Right renal cortex interstitium (tissue), 3 donors: ENCODE results near the gene UCHL5. TPM values are rescaled to one million over a fixed set of nuclear protein-coding genes. Genes with fewer than 3 reads are reported as not detected.

Experiments used
- DNase-seq, 3 donors: peaks; one replicate each; pipeline ENCODE4 v3.0.0-alpha.2; 2013; ENCODE audit warnings: low read depth in 3 of 3, low spot score in 2 of 3
- polyA plus RNA-seq, 3 donors: library from polyadenylated mRNA; unstranded; fragments of 120-200 nt; gene quantifications; one replicate each; pipeline ENCODE4 v1.2.1, GENCODE V29; 2013; ENCODE audit not compliant: insufficient read length in 3 of 3

UCHL5 gene, protein sequence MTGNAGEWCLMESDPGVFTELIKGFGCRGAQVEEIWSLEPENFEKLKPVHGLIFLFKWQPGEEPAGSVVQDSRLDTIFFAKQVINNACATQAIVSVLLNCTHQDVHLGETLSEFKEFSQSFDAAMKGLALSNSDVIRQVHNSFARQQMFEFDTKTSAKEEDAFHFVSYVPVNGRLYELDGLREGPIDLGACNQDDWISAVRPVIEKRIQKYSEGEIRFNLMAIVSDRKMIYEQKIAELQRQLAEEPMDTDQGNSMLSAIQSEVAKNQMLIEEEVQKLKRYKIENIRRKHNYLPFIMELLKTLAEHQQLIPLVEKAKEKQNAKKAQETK
- 10 to 100 TPM; 47.0 to 55.9 (median 52.5) TPM for polyA plus RNA-seq

DNA sequence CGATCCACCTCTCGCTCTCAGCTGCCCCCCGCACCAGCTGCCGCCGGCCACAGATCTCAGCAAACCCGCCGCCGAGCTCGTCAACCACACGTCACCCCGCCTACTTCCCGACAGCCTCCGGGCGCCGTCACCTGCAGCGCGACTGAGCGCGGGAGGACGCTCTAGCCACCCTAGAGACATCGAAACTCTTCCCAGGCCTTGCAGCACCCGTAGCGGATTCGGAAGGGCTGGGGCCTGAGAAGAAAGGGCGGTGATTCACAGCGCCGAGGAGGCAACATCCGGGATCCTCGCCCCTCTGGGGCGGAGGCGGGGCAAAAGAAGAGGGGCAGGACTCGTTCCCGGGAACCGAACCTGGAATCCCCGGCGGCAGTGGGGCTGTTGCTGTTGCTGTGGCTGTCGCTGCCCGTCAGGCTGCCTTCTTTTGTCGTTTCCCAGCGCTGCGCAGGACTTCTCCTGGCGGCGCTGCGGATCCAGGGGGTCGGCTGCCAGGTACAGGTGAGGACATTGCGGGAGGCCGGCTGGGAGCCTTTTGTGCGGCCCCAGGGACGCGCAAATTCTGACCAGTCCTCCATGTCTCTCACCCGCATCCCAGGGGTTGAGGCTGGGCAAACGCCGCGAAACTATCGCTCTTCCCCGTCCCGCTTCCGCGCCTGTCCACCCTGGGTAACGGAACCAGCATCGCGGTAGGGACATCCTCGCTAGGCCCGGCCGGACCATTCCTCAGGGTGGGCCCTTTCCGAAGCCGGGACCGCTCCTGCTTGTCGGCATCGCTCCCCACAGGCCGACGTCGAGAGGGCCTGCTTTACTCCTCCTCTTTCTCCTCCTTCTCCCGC, at the start of gene UCHL5, which contains the start of gene RO60:
TSS of gene UCHL5 (minus strand) at position 79 of the 833 bp plus-strand sequence. CDS start 100 bp downstream, outside the sequence.
TSS of gene RO60 (plus strand) at position 331 of the 833 bp plus-strand sequence. CDS start 9,443 bp downstream, outside the sequence.
- DNase-seq = peak; percentile 87 to 95 (median 93)

DNA sequence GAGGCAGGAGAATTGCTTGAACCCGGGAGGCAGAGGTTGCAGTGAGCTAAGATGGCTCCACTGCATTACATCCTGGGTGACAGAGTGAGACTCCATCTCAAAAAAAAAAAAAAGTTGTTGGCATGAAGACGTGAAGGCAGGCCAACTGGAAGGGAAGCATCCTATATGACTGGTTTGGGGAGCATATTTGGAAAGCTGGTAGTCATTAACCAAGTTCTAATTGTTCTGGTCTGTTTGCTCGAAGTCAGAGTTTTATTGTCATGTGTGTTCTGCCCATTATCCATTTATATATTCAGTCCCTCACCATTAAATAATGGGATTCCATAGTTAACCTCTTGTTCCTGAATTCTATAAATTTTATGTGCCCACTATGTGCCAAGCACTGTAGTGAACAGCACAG, 49.3 kb upstream of the UCHL5 start:
- DNase-seq = no peak

DNA sequence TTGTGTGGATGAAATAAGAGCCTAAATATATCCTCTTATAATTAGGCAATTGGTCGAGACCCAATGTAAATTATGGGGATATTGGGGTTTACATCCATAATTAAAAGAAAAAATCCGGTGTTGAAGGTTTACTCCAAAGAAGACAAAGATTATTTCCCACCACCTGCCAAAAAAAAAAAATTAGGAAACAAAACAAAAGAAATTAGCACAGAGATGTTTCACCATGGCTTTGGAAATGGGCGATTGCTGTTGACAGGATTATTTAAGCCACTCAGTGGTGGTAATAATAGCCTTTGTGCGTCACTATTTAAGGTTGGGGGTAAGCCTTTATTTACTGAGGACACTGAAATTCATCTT, 46.6 kb upstream of the UCHL5 start:
- DNase-seq = no peak

DNA sequence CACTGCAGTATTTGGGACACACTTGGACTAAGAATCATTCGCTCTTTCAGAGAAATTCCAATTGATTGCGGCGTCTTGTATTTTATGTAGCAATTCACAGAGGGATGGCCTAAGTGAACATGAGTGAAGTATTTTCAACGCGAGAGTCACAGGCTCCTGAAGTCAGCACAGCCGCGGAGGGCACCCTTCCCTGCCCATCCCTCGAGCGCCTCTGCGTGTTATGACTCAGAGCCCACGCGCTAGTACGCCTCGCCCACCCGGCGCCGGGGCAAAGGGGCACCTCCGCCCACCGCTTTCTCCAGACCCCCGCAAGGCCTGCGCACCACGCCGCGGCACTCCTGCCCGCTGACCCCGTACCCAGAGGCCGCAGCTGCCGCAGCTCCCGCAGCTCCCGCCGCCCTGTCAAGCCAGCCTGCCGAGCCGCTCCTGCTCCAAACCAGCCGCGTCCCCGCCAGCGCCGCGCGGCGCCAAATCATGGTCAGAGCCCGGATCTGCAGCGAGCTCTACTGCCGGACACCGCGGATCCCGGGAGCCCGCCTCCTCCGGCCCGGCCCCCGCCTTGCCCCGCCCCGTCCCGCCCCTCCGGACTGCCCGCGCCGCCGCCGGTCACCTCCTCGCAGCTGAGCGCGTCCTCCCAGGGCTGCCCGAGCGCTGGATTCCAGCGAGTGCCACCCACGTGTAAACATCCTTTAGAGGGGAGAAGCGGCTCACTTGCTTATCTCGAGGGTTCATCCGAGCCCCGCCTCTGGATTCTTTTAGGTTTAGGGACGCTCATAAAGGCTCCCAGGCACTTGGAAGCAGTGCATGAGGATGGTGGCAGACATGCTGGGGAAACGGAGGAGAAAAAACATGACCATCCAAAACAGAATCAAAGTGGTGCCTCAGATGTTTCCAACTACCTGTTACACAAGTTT, 46.0 kb upstream of the UCHL5 start, which contains the start of gene GLRX2:
TSS of gene GLRX2 (minus strand) at position 508 of the 914 bp plus-strand sequence. CDS start at position 476, 32 bp downstream.
- peak in 2 of 3 donors; percentile 63 to 64 for DNase-seq

DNA sequence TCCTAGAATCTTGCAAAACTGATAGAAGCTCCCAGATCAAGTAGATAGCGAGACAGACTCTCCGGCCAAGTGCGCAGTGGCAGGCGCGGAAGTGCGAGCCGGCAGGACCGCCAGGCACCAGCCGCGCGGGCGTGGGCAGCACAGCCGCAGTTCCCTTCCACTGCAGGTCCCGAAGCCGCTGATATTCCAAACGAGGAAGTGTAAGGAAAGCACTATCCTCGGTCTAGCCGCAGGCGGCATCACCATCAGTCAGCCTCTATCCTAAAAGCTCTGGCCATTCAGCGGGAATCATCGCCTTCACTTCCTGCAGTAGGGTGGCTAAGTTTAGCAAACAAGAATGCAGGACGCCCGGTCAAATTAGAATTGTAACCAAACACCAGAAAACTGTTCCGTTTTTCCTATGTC, 45.3 kb upstream of the UCHL5 start:
- peak in 1 of 3 donors; percentile 31 for DNase-seq

DNA sequence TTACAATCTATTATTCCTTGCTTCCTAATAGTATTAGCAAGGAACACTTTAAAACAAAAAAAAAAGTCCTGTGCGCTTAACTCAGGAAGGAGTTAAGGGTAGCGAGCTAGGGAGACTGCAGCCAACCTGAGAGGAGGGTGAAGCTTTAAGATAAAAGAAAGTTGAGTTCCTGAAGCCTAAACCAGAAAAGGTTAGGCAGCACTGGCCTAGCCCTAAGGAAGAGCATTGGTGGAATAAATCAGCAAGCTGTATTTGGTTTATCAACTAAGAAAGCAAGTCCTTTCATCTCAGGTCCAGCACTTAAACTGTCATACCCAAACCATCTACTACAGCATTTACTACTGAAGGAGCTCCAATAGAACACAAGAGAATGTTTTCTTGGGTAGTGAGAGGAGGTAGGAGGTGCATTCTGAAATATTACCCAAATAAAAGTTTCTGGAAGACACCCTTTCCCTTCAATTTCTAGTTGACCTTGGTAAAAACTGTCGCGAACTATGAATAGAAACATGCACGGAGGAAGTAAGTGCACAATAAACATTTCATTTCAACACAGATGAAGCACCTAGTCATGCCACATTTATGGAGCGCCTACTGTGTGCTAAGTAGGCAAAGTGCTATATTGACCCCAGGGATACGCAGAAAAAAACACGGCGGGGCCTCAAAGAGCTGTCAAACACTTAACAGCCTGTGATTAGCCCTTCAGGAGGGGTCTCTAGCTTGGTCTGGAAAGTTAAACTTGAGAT, 44.8 kb upstream of the UCHL5 start:
- DNase-seq = no peak

DNA sequence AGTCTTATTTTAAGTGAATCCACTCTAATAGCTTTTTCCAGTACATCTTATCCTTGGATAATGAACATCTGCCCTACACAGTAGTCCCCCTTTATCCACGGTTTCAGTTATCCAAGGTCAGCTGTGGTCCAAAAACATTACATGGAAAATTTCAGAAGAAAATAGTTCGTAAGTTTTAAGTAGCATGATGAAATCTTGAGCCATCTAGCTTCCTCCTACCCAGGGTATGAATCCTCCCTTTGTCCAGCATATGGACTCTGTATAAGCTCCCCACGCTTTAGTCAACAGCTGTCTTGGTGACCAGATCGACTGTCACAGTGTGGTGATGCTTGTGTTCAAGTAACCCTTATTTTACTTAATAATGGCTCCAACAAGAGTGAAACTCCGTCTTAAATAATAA, 43.5 kb upstream of the UCHL5 start:
- no peak for DNase-seq

DNA sequence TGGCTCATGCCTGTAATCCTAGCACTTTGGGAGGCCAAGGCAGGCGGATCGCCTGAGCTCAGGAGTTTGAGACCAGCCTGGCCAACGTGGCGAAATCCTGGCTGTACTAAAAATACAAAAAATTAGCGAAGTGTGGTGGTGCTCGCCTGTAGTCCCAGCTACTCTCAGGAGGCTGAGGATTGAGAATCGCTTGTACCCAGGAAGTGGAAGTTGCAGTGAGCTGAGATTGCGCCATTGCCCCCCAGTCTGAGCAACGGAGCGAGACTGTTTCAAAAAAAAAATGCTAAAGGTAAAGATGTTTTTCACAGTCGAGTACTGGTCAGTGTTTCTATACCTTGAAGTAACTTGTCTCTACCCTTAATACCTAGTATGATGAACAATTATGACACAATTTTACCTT, 35.0 kb upstream of the UCHL5 start:
- DNase-seq = no peak

DNA sequence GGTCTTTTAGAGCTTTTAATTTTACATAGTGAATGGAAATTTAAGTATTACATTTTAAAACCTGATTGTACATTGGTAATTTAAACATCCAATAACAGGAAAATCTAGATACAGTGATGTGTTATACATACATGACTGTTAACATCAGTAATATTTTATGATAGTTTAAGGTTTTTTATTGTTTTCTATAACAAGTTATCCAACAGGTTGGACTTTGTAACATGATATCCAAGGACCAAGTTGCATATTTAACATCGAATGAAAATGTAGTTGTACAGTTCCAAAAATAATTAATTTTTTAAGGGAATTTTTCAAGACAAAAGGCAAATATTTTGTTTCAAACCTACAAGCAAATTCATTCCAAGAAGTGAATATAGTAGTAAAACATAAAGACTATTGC, 31.7 kb upstream of the UCHL5 start:
- DNase-seq = no peak

DNA sequence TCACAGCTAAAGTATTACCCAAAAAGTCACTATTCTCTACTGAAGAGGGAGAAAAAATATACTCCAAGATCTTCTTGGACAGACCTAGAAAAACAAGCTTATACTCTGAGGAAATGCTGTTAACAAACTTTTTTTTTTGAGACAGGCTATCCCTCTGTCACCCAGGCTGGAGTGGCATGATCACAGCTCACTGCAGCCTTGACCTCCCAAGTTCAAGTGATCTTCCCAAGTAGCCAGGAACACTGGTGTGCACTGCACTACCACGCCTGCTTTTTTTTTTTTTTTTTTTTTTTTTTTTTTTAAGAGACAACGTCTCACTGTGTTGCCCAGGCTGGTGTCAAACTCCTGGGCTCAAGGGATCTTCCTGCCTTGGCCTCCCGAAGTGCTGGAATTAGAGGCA, 28.7 kb upstream of the UCHL5 start:
- no peak for DNase-seq

DNA sequence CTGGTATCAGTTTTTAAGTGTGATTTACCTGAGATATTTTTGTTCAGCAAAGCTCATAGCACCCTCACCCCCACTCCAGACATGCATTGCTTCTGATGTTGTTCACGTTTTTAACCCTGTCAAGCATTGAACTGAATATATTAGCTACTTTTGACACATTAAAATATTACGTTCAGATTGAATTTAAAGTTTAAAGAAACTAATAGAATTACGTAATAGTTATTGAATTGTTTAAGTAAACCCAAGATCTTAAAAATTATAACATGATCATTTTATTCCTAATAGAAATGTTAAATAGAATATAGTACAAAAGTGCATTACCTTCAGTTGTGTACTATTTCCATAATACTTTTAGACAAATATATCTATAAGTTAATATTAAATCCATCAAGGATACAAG, 27.2 kb upstream of the UCHL5 start:
- no peak for DNase-seq

DNA sequence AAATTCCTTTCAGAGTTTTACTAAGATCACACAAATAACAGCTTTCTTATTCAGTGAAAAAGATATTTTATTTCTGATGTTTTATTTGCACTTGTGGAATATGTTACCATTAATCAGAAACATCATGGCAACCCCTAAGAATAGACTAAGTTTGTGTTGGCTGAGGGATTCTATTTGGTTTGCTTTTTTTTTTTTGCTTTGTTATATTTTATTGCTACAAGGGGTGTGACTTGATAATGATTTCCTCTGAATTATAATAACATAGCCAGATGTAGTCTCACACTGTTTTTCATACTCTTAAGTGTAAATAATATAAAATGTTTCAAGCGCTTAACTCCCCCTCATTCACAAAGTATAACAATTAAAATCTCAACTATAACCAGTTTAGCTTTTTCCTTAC, 26.1 kb upstream of the UCHL5 start:
- DNase-seq = no peak

DNA sequence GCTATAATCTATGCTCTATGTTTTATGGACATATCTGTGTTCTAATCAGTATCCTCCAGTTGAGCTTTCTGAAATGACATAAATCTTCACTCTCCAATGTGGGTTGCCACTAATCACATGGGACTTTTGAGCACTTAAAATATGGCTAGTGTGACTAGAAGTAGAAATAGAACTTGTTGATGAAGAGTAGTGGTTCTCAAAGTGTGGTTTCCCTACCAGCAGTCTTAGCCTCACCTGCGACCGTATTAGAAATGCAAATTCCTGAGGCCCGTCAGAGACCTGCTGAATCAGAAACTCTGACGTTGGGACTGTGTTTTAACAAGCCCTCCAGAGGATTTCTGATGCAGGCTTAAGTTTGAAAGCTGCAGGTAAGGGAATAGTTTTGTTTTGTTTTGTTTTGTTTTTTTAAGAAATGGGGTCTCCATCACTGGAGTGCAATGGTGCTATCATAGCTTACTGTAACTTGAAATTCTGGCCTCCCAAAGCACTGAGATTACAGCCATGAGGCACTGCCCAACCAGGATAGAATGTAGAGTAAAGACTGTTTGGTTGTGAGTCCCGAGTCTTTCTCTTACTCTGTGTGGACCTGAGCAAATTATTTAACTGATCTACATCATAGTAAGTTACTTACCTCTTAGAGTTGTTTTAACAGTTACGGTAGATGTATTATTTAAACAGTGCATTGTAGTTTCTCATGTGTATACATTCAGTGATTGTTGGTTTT, 24.4 kb upstream of the UCHL5 start:
- DNase-seq = no peak

DNA sequence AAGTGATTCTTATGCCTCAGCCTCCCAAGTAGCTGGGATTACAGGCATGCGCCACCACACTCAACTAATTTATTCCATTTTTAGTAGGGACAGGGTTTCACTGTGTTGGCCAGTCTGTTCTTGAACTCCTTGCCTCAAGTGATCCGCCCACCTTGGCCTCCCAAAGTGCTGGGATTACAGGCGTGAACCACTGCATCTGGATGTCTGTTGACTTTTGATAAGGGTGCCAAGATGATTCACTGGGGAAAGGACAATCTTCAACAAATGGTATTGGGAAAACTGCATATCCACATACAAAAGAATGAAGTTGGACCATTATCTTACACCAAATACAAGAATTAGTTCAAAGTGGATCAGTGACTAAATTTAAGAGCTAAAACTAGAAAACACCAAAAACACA, 20.0 kb upstream of the UCHL5 start:
- DNase-seq = no peak

DNA sequence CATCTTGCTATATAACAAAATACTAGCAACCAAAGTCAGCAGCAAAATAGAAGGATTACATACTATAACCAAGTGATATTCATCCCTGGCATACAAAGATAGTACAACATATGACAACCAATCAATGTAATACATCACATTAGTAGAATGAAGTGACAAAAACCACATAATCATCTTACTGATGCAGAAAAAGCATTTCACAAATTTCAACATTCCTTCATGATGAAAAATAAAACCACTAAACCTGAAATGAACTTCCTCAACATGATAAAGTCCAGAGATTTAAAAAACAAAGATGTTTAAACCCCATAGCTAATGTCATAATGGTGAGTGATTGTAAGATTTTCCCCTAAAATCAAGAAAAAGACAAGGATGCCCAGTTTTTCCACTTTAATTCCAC, 18.8 kb upstream of the UCHL5 start:
- no peak for DNase-seq

DNA sequence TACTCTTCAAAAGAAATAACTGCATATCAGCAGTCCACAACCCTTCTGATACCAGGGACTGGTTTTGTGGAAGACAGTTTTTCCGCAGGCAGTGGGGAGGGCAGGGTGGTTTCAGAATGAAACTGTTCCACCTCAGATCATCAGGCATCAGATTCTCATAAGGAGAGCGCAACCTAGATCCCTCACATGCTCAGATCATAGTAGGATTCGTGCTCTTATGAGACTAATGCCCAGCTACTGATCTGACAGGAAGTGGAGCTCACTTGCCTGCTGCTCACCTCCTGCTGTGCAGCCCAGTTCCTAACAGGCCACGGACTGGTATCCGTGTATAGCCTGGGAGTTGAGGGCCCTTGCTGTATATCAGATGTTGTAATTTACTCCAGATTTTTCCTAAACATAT, 11.8 kb upstream of the UCHL5 start:
- no peak for DNase-seq

DNA sequence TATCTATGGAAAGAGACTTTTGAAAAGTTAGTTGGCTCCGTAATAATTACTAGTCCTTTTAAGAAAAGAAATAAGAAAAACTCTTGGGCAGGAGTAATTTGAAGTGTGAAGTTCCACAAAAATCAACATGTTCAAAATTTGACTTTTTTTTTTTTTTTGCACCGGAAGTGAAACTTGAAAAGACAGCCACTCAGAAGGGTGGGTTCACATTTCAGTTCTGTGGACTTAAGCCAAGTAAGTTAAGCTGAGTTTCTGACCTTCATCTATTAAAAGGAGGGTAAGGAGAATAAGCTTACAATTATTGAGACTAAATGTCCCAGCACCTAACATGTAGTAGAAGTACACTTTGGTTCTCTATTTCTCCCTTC, 11.2 kb upstream of the UCHL5 start:
- no peak for DNase-seq

DNA sequence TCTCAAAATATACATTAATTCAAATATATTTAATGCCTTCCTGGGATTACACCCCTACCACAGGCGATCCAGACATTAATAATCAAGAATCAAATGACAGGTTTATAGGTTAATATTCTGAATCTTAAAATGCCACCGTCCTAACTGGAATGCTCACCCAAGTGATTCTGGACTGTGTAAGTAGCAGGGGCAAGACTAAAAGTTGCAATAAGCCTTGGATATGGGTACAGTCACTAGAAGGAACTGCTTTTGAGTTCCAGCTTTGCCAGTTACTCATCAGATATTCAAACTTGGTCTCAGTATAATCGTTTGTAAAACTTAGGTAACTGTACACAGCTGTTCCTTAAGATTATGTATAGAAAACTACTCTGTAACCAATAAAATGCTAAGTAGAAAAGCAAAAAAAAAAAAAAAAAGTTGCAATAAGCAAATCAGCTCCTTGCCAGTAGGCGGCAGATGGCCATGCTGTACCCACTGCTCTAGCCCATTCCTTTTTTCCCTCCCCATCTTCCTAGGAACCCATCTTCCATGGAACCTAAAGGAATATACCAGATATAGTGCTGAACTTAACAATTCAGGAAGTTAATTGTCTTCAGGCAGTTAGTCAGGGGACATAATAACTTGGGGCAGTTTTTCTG, 10.7 kb upstream of the UCHL5 start:
- DNase-seq = no peak

DNA sequence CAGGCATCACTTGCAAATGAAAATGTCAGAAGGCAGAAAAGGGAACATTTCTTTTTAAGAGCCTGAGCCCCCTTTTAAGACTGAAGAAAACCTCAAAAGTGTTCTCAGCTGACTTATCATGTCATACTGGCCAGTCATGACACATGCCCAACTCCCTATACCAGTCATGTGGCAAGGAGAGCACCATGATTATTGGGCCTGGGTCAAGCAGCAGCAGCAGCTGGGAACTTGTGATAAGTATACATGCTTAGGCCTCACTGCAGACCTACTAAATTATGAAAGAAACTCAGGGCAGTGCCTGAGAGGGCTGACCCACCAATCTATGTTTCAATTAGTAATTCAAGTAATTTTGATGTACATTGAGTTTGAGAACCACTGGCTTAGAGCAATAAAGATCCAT, 8.9 kb upstream of the UCHL5 start:
- no peak for DNase-seq
